ENCODE measurements around the gene HNRNPF.
"Not testable (repeated sequence)": the region's sequence is repeated elsewhere in the genome, so short reads cannot be mapped to it uniquely, and the experiment has no call there.

The HNRNPF gene, protein sequence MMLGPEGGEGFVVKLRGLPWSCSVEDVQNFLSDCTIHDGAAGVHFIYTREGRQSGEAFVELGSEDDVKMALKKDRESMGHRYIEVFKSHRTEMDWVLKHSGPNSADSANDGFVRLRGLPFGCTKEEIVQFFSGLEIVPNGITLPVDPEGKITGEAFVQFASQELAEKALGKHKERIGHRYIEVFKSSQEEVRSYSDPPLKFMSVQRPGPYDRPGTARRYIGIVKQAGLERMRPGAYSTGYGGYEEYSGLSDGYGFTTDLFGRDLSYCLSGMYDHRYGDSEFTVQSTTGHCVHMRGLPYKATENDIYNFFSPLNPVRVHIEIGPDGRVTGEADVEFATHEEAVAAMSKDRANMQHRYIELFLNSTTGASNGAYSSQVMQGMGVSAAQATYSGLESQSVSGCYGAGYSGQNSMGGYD

DNA sequence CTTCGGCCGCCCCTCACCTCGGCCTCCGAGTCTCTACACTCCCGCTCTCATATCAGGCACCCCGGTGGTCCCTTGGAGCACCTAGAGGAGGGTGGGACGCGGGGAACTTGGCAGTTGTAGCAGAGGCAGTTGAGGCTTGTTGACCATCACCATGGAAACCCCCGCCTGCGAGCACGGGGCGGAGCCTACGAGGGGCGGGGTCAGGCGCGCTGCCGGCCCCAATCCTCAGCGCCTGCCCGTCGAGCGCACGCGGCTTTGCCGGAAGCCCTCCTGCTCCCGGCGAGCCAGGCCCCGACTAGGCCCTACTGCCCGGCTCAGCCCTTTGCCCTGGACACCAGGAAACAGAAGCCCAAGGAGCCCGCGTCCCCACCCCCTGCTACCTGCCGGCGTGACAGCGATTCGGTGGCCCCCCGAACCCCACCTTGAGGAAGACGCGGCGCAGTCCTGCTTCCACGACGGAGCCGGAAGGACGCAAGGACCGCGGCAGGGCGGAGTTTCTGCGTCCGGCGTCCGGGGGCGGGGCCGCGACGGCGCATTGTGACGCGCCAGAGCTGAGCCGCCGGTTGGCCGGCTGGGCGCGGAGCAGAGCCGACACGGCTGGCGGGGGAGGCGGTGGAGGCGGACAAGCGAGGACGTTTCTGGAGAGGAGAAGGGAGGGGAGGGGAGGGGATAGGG, at the start of gene HNRNPF:
Gene HNRNPF, minus strand, starts transcription at position 477 of the 675 bp plus-strand sequence. CDS start 21,302 bp downstream, outside the sequence.
- peak; percentile 79 to 87 for DNase-seq (ENCODE audit: low read depth in 2 of 2, low spot score in 1 of 2)

- DNase-seq (ENCODE audit: low read depth in 2 of 2, low spot score in 1 of 2), result no peak
Observed at GRCh38 chr10:43458227-43458626, 49.2 kb upstream of the HNRNPF start.

- not testable (repeated sequence) for DNase-seq (ENCODE audit: low read depth in 2 of 2, low spot score in 1 of 2)
Observed at GRCh38 chr10:43456561-43456960, 47.6 kb upstream of the HNRNPF start.

GRCh38 chr10:43454025-43454424, 45.0 kb upstream of the HNRNPF start:
- DNase-seq (ENCODE audit: low read depth in 2 of 2, low spot score in 1 of 2), result not testable (repeated sequence)

DNA sequence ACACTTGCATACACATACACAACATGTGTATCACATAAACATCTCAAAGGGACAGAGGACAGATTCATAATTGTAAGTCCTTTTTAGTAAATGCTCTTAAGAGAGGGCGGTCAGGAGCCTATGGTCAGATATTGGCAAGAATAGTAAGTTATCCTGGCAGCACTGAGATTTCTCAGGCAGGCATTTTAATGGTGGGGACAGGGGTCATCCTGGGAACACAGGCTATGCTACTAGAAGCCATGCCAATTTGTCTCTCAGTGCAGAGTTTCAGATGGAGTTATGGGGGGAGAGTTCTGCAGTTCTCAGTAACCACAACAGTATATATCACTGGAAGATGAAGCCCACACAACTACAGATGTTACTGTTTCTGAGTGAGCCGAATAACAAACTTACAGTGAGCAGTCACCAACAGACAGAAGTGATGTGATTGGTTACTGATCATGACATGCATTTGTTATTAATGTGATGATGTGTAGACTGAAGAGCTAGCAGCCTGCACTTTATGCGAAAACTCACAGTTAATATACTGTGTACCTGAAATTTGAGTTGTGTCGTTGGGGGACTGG, 44.4 kb upstream of the HNRNPF start:
- no peak for DNase-seq (ENCODE audit: low read depth in 2 of 2, low spot score in 1 of 2)

DNA sequence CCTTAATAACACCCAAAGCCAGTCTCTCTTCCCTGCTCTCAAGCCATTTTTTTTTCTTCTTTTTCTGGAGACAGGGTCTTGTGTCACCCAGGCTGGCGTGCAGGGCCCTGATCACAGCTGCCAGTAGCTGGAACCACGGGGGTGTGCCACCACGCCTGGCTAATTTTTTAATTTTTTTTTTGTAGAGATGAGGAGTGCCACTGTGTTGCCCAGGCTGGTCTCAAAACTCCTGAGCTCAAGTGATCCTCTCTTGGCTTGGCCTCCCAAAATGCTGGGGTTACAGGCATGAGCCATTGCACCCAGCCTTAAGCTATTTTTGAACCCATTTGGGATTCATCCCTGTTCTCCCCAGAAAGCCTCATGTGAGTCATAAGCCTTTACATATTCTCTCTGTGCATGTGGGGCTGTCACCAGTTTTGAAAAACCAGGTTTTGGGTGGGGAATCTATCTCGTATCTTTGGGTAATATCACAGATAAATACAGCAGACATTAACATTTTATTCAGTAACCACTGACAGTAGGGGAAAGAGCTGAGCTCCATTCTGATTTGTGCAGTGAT, 43.4 kb upstream of the HNRNPF start:
- no peak for DNase-seq (ENCODE audit: low read depth in 2 of 2, low spot score in 1 of 2)

DNA sequence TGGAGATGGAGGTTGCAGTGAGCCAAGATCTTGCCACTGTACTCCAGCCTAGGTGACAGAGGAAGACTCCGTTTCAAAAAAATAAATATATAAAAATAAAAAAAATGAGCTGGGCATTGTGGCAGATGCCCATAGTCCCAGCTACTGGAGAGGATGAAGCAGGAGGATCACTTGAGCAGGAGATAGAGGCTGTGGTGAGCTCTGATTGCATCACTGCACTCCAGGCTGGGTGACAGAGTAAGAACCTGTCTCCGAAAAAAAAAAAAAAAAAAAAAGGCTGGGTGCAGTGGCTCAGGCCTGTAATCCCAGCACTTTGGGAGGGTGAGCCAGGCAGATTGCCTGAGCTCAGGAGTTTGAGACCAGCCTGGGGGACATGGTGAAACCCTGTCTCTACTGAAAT, 39.8 kb upstream of the HNRNPF start:
- no peak for DNase-seq (ENCODE audit: low read depth in 2 of 2, low spot score in 1 of 2)

- DNase-seq (ENCODE audit: low read depth in 2 of 2, low spot score in 1 of 2), result not testable (repeated sequence)
Observed at GRCh38 chr10:43446219-43447017, 37.4 kb upstream of the HNRNPF start.

GRCh38 chr10:43444897-43445466, 36.0 kb upstream of the HNRNPF start:
- DNase-seq (ENCODE audit: low read depth in 2 of 2, low spot score in 1 of 2), result no peak

- no peak for DNase-seq (ENCODE audit: low read depth in 2 of 2, low spot score in 1 of 2)
Observed at GRCh38 chr10:43444323-43444722, 35.3 kb upstream of the HNRNPF start.

DNA sequence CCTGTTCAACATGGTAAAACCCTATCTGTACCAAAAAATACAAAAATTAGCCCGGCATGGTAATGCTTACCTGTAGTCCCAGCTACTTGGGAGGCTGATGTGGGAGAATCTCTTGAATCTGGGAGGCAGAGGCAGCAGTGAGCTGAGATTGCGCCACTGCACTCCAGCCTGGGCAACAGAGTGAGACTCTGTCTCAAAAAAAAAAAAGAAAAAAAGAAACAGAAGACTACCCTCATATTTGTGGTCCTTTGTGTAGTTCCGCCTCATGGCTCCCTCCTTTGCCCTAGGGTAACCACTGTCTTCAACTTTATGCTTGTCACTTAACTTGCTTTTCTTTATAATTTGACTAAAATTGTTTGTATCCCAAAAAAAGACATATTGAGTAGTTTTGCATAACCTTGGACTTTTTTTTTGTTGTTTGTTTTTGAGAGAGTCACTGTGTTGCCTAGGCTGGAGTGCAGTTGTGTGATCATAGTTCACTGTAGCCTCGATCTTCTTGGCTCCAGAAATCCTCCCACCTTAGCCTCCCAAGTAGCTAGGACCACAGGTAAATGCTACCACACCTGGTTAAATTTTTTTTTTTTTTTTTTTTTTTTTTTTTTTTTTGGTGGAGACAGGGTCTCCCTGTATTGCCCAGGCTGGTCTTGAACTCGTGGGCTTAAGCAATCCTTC, 31.6 kb upstream of the HNRNPF start:
- DNase-seq (ENCODE audit: low read depth in 2 of 2, low spot score in 1 of 2), result no peak

DNA sequence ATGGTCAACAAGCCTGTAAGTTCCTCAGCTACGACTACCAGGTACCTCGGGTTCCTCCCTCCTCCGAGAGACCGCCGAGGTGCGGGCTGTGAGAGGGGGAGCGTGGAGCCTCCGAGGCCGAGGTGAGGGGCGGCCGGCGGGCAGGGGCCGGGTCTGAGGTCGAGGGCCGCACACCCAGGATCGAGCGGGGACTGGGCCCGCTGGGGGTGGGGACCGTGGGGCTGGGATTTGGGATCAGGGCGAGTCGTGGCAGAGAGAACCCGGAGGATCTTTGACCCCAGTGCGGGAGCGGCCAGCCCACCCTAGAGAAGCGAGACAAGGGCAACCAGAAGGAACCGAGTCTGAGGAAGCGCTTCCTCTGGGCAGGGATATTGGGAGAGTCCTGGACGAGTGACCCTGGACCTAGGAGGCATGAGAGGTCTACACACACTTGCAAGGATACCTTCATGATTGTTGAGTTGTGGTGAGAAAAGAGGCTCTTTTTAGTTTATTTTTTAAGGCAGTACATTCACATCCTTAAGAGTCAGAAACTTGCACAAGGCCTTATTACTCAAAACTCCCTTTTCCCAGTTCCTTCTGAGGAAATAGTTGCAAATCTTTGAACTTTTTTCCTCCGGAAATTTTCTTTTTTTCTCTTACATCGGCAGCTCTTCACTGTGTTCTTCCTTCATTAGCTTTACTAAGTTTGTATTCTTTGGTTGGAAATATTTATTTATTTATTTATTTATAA, 28.3 kb upstream of the HNRNPF start:
- no peak for DNase-seq (ENCODE audit: low read depth in 2 of 2, low spot score in 1 of 2)

- DNase-seq (ENCODE audit: low read depth in 2 of 2, low spot score in 1 of 2), result peak; percentile 69 to 78
Observed at GRCh38 chr10:43436291-43437140, 27.5 kb upstream of the HNRNPF start, which contains the start of gene ZNF487. Gene ZNF487 (plus strand): TSS chr10:43437111. CDS start chr10:43475814, 38,703 bp downstream.

DNA sequence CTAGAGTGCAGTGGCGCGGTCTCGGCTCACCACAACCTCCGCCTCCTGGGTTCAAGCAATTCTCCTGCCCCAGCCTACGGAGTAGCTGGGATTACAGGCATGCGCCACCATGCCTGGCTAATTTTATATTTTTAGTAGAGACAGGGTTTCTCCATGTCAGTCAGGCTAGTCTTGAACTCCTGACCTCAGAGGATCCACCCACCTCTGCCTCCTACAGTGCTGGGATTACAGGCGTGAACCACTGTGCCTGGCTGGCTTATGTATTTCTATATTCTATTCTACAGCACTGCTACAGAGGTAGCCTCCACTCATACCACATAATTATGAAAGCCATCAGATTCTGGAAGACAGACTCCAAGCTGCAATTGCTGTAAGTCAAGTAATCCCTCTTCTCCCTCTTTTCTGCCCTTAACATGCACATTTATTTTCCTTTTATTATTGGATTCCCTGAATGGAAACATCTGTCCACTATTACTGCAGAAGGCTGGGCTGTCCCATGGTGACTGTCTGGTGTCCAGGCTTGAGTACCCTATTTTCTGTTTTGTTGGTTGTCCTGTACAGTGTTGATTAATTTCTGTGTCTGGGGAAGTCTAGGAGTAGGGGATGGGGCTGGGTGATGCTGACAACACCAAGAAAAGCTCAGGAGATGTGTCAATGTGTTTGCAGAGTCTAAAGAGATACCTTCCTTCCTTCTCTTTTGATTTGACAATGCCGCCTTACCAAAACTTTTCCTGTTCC, 22.1 kb upstream of the HNRNPF start:
- no peak for DNase-seq (ENCODE audit: low read depth in 2 of 2, low spot score in 1 of 2)

DNA sequence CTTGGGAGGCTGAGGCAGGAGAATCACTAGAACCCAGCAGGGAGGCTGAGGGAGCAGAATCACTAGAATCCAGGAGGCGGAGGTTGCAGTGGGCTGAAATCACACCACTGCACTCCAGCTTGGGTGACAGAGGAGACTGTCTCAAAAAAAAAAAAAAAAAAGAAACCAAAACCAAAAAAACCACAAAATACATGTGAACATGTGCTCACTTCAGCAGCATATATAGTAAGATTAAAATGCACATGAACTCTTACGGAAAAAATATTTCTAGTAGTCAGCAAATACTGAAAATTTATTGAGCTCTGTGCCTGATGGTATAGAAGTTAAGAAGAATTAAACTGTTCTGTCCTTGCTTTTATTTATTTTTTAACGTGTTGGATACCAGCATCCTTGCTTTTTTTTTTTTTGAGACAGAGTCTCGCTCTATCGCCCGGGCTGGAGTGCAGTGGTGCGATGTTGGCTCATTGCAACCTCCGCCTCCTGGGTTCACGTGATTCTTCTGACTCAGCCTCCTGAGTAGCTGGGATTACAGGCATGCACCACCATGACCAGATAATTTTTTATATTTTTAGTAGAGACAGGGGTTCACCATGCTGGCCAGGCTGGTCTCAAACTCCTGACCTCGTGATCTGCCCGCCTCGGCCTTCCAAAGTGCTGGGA, 18.3 kb upstream of the HNRNPF start:
- no peak for DNase-seq (ENCODE audit: low read depth in 2 of 2, low spot score in 1 of 2)

GRCh38 chr10:43426476-43426875, 17.5 kb upstream of the HNRNPF start:
- DNase-seq (ENCODE audit: low read depth in 2 of 2, low spot score in 1 of 2), result not testable (repeated sequence)

GRCh38 chr10:43424416-43424815, 15.4 kb upstream of the HNRNPF start:
- DNase-seq (ENCODE audit: low read depth in 2 of 2, low spot score in 1 of 2), result no peak
